Measurements from ENCODE around the gene PES1.
A peak's percentile ranks its signal among the peaks of the same experiment; 100 is the strongest.
"Not testable (repeated sequence)": the region's sequence is repeated elsewhere in the genome, so short reads cannot be mapped to it uniquely, and the experiment has no call there.

The PES1 gene

GRCh38 chr22:30564045-30564760, 27.5 kb downstream of the PES1 start:
- Histone ChIP-seq H3K9me3 (ENCODE audit: insufficient read depth, low read depth, low read length) (no peaks in the 10 kb centered on the region), H3K4ac (ENCODE audit: low read depth, low read length) (no peak overlapping the region), H3K9ac (ENCODE audit: low read length) (no peak overlapping the region), H3K79me1 (ENCODE audit: low read length) (no peaks in the 10 kb centered on the region), H4K8ac (ENCODE audit: low read depth, low read length) (no peak overlapping the region), H2AFZ (ENCODE audit: insufficient read depth, low read length, poor library complexity) (no peak overlapping the region), H2BK120ac (ENCODE audit: insufficient read depth, low read length, poor library complexity) (no peak overlapping the region), H3K27ac (ENCODE audit: low read depth, low read length) (no peak overlapping the region), H3K27me3 (ENCODE audit: insufficient read depth, low read length) (no peaks in the 10 kb centered on the region), H3K4me1 (ENCODE audit: control insufficient read depth in 1 of 2, insufficient read depth in 2 of 2, low read length in 2 of 2) (peaks cover 0 to 10% of the 10 kb centered on the region in 2 experiments), H3K18ac (ENCODE audit: low read length) (no peak overlapping the region), H4K91ac (ENCODE audit: low read depth, low read length) (no peak overlapping the region), H2BK5ac (ENCODE audit: low read depth, low read length, poor library complexity) (no peak overlapping the region), H3K79me2 (ENCODE audit: control insufficient read depth, insufficient read depth, low read length, poor library complexity) (no peaks in the 10 kb centered on the region), H3K36me3 (ENCODE audit: control insufficient read depth in 1 of 2, insufficient read depth in 2 of 2, low read length in 2 of 2) (no peaks in the 10 kb centered on the region), H2BK12ac (ENCODE audit: low read length) (no peak overlapping the region), H3K14ac (ENCODE audit: low read length) (no peak overlapping the region), H3K4me3 (ENCODE audit: low read depth, low read length) (no peak overlapping the region), H3K23ac (ENCODE audit: low read length) (no peak overlapping the region), H4K12ac (ENCODE audit: low read depth, low read length) (no peak overlapping the region), H2AK5ac (ENCODE audit: low read length) (no peak overlapping the region), H3K4me2 (ENCODE audit: low read length) (no peak overlapping the region)
- no CpG with 5 or more reads among the region's 8 CpGs for WGBS (ENCODE audit: extremely low coverage, insufficient coverage, insufficient read length)
- DNase-seq: no peak

GRCh38 chr22:30562366-30562765, 29.3 kb downstream of the PES1 start:
- Histone ChIP-seq H3K27ac (ENCODE audit: low read depth, low read length) (no peak overlapping the region), H2AFZ (ENCODE audit: insufficient read depth, low read length, poor library complexity) (no peak overlapping the region), H3K4me2 (ENCODE audit: low read length) (no peak overlapping the region), H3K18ac (ENCODE audit: low read length) (no peak overlapping the region), H3K79me1 (ENCODE audit: low read length) (no peaks in the 10 kb centered on the region), H3K4me3 (ENCODE audit: low read depth, low read length) (no peak overlapping the region), H3K36me3 (ENCODE audit: control insufficient read depth in 1 of 2, insufficient read depth in 2 of 2, low read length in 2 of 2) (no peaks in the 10 kb centered on the region), H3K14ac (ENCODE audit: low read length) (no peak overlapping the region), H3K27me3 (ENCODE audit: insufficient read depth, low read length) (no peaks in the 10 kb centered on the region), H4K12ac (ENCODE audit: low read depth, low read length) (no peak overlapping the region), H2BK120ac (ENCODE audit: insufficient read depth, low read length, poor library complexity) (no peak overlapping the region), H2AK5ac (ENCODE audit: low read length) (no peak overlapping the region), H2BK5ac (ENCODE audit: low read depth, low read length, poor library complexity) (no peak overlapping the region), H4K91ac (ENCODE audit: low read depth, low read length) (no peak overlapping the region), H2BK12ac (ENCODE audit: low read length) (no peak overlapping the region), H3K4me1 (ENCODE audit: control insufficient read depth in 1 of 2, insufficient read depth in 2 of 2, low read length in 2 of 2) (peaks cover 0 to 10% of the 10 kb centered on the region in 2 experiments), H3K9ac (ENCODE audit: low read length) (no peak overlapping the region), H3K23ac (ENCODE audit: low read length) (no peak overlapping the region), H3K9me3 (ENCODE audit: insufficient read depth, low read depth, low read length) (no peaks in the 10 kb centered on the region), H3K79me2 (ENCODE audit: control insufficient read depth, insufficient read depth, low read length, poor library complexity) (no peaks in the 10 kb centered on the region), H4K8ac (ENCODE audit: low read depth, low read length) (no peak overlapping the region), H3K4ac (ENCODE audit: low read depth, low read length) (no peak overlapping the region)
- peak; percentile 19 to 50 for DNase-seq
- WGBS (ENCODE audit: extremely low coverage, insufficient coverage, insufficient read length): no CpG with 5 or more reads among the region's 6 CpGs

DNA sequence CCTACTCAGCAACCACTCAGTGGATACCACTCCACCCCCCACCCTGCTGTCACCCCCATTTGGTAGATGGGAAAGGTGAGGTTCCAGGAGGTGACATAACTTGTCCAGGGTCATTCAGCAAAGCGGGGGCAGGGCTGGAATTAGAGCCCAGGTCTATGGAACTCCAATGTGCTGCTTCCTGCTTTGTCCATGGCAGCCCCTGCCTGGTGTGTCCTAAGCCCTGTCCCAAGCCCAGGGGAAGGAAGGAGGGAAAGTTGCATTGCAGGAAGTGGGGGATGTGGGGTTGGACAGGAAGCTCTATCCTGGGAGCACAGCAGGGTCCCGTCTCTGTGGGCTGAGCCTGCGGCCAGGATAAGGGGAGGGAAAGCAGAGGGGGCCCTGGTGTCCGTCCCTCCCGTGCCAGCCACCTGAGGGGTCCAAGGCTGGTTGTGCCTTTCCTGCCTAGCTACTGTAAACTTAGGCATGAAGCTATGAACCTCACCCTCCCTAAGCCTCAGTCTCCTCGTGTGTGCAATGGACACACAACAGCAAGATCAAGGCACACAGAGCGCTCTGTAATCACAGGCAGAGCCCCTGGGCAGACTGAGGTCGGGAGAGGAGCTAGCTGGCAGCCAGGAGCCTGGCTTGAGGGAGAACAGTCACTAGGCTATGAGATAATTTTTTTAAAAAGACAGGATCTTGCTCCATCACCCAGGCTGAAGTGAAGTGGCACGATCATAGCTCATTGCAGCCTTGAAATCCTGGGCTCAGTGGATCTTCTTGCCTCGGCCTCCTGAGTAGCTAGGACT, 30.1 kb downstream of the PES1 start:
- Histone ChIP-seq H3K4ac (ENCODE audit: low read depth, low read length) (no peak overlapping the region), H3K14ac (ENCODE audit: low read length) (no peak overlapping the region), H2BK5ac (ENCODE audit: low read depth, low read length, poor library complexity) (no peak overlapping the region), H2BK120ac (ENCODE audit: insufficient read depth, low read length, poor library complexity) (no peak overlapping the region), H3K18ac (ENCODE audit: low read length) (no peak overlapping the region), H3K79me1 (ENCODE audit: low read length) (no peaks in the 10 kb centered on the region), H4K8ac (ENCODE audit: low read depth, low read length) (peak overlapping the region; percentile 1), H3K9ac (ENCODE audit: low read length) (peak overlapping the region; percentile 3), H3K23ac (ENCODE audit: low read length) (no peak overlapping the region), H3K36me3 (ENCODE audit: control insufficient read depth in 1 of 2, insufficient read depth in 2 of 2, low read length in 2 of 2) (no peaks in the 10 kb centered on the region), H3K4me2 (ENCODE audit: low read length) (no peak overlapping the region), H3K27me3 (ENCODE audit: insufficient read depth, low read length) (no peaks in the 10 kb centered on the region), H4K12ac (ENCODE audit: low read depth, low read length) (no peak overlapping the region), H3K4me1 (ENCODE audit: control insufficient read depth in 1 of 2, insufficient read depth in 2 of 2, low read length in 2 of 2) (peaks cover 0 to 10% of the 10 kb centered on the region in 2 experiments), H3K79me2 (ENCODE audit: control insufficient read depth, insufficient read depth, low read length, poor library complexity) (no peaks in the 10 kb centered on the region), H3K4me3 (ENCODE audit: low read depth, low read length) (no peak overlapping the region), H3K9me3 (ENCODE audit: insufficient read depth, low read depth, low read length) (peaks cover 1% of the 10 kb centered on the region), H2AK5ac (ENCODE audit: low read length) (no peak overlapping the region), H2BK12ac (ENCODE audit: low read length) (no peak overlapping the region), H4K91ac (ENCODE audit: low read depth, low read length) (peak overlapping the region; percentile 39), H2AFZ (ENCODE audit: insufficient read depth, low read length, poor library complexity) (no peak overlapping the region), H3K27ac (ENCODE audit: low read depth, low read length) (no peak overlapping the region)
- WGBS (ENCODE audit: extremely low coverage, insufficient coverage, insufficient read length): no CpG with 5 or more reads among the region's 10 CpGs
- DNase-seq: no peak

- not testable (repeated sequence) for H4K8ac ChIP-seq (ENCODE audit: low read depth, low read length); H3K14ac ChIP-seq (ENCODE audit: low read length); H3K27me3 ChIP-seq (ENCODE audit: insufficient read depth, low read length); H3K4me1 ChIP-seq (ENCODE audit: control insufficient read depth in 1 of 2, insufficient read depth in 2 of 2, low read length in 2 of 2); DNase-seq; H2BK120ac ChIP-seq (ENCODE audit: insufficient read depth, low read length, poor library complexity); H4K91ac ChIP-seq (ENCODE audit: low read depth, low read length); H3K4me3 ChIP-seq (ENCODE audit: low read depth, low read length); H3K4me2 ChIP-seq (ENCODE audit: low read length); H3K18ac ChIP-seq (ENCODE audit: low read length); H3K36me3 ChIP-seq (ENCODE audit: control insufficient read depth in 1 of 2, insufficient read depth in 2 of 2, low read length in 2 of 2); H2AFZ ChIP-seq (ENCODE audit: insufficient read depth, low read length, poor library complexity); H3K79me2 ChIP-seq (ENCODE audit: control insufficient read depth, insufficient read depth, low read length, poor library complexity); H3K9me3 ChIP-seq (ENCODE audit: insufficient read depth, low read depth, low read length); H4K12ac ChIP-seq (ENCODE audit: low read depth, low read length); H2BK12ac ChIP-seq (ENCODE audit: low read length); H3K9ac ChIP-seq (ENCODE audit: low read length); H3K79me1 ChIP-seq (ENCODE audit: low read length); H2AK5ac ChIP-seq (ENCODE audit: low read length); H3K27ac ChIP-seq (ENCODE audit: low read depth, low read length); H3K4ac ChIP-seq (ENCODE audit: low read depth, low read length); H2BK5ac ChIP-seq (ENCODE audit: low read depth, low read length, poor library complexity); H3K23ac ChIP-seq (ENCODE audit: low read length)
- no CpG with 5 or more reads among the region's 11 CpGs for WGBS (ENCODE audit: extremely low coverage, insufficient coverage, insufficient read length)
Measured at GRCh38 chr22:30560643-30561202, 31.0 kb downstream of the PES1 start.

All from trophoblast cell (in vitro differentiated cells and primary cell).